ENCODE results near the gene UBR1.
"Not testable (repeated sequence)": the region's sequence is repeated elsewhere in the genome, so short reads cannot be mapped to it uniquely, and the experiment has no call there.

Gene UBR1

GRCh38 chr15:43048935-43049334 is 56.9 kb downstream of the UBR1 start:
- DNase-seq: no peak

GRCh38 chr15:43046484-43046883 is 59.4 kb downstream of the UBR1 start:
- DNase-seq: no peak

GRCh38 chr15:43042885-43043284 is 63.0 kb downstream of the UBR1 start:
- DNase-seq: no peak

GRCh38 chr15:43041085-43041484 is 64.8 kb downstream of the UBR1 start:
- not testable (repeated sequence) for DNase-seq

GRCh38 chr15:43035240-43035639 is 70.6 kb downstream of the UBR1 start:
- not testable (repeated sequence) for DNase-seq

- DNase-seq: no peak
Measured at GRCh38 chr15:43029476-43029875, 76.4 kb downstream of the UBR1 start.

GRCh38 chr15:43025150-43025549 is 80.7 kb downstream of the UBR1 start:
- DNase-seq: no peak

- DNase-seq: not testable (repeated sequence)
Measured at GRCh38 chr15:43014671-43015070, 91.2 kb downstream of the UBR1 start.

GRCh38 chr15:43009206-43009605 is 96.6 kb downstream of the UBR1 start:
- no peak for DNase-seq

- no peak for DNase-seq
Measured at GRCh38 chr15:43008150-43008549, 97.7 kb downstream of the UBR1 start.

GRCh38 chr15:43007551-43007950 is 98.3 kb downstream of the UBR1 start:
- no peak for DNase-seq

- DNase-seq: no peak
Measured at GRCh38 chr15:43006991-43007390, 98.8 kb downstream of the UBR1 start.

GRCh38 chr15:43004886-43005595 is 100.8 kb downstream of the UBR1 start:
- not testable (repeated sequence) for DNase-seq

GRCh38 chr15:42999201-42999779 is 106.5 kb downstream of the UBR1 start:
- DNase-seq: no peak

GRCh38 chr15:42996871-42997270 is 109.0 kb downstream of the UBR1 start:
- no peak for DNase-seq

GRCh38 chr15:42994546-42994945 is 111.3 kb downstream of the UBR1 start:
- no peak for DNase-seq

- no peak for DNase-seq
Measured at GRCh38 chr15:42992626-42993025, 113.2 kb downstream of the UBR1 start.

- DNase-seq: no peak
Measured at GRCh38 chr15:42986693-42987342, 119.0 kb downstream of the UBR1 start.

GRCh38 chr15:42984493-42985034 is 121.3 kb downstream of the UBR1 start:
- no peak for DNase-seq

GRCh38 chr15:42979113-42979512 is 126.7 kb downstream of the UBR1 start:
- DNase-seq: not testable (repeated sequence)

- DNase-seq: no peak
Measured at GRCh38 chr15:42974202-42974862, 131.5 kb downstream of the UBR1 start.

- DNase-seq: no peak
Measured at GRCh38 chr15:42973114-42973513, 132.7 kb downstream of the UBR1 start.

- DNase-seq: no peak
Measured at GRCh38 chr15:42971830-42972229, 134.0 kb downstream of the UBR1 start.

All from NCI-H774 (cell line).